Ascending aorta (tissue), 2 donors: ENCODE results near the gene EIF4E. TPM values are rescaled to one million over a fixed set of nuclear protein-coding genes. Genes with fewer than 3 reads are reported as not detected.
"Not testable (repeated sequence)": the region's sequence is repeated elsewhere in the genome, so short reads cannot be mapped to it uniquely, and the experiment has no call there.

Experiments used
- DNase-seq, 2 donors: peaks; one replicate each; pipeline ENCODE4 v3.0.0-alpha.2; 2019; ENCODE audit warnings: low spot score in 2 of 2
- H3K27ac ChIP-seq, 2 donors: fragments of 200-600 bp; sonication (generic); one replicate each; pipeline ENCODE4 v1.5.1; 2016 to 2017; ENCODE audit warnings: mild to moderate bottlenecking in 1 of 2
- H3K27me3 ChIP-seq: fragments of 200-600 bp; sonication (generic); one replicate; pipeline ENCODE4 v1.5.1; 2017
- H3K36me3 ChIP-seq, 2 donors: fragments of 200-600 bp; sonication (generic); one replicate each; pipeline ENCODE4 v1.5.1; 2016
- H3K4me1 ChIP-seq, 2 donors: fragments of 200-600 bp; sonication (generic); one replicate each; pipeline ENCODE4 v1.5.1; 2016 to 2017; ENCODE audit warnings: mild to moderate bottlenecking in 1 of 2
- H3K4me3 ChIP-seq, 2 donors: fragments of 200-600 bp; sonication (generic); one replicate each; pipeline ENCODE4 v1.5.1; 2016 to 2017; ENCODE audit warnings: mild to moderate bottlenecking in 1 of 2
- H3K9me3 ChIP-seq, 2 donors: fragments of 200-600 bp; sonication (generic); one replicate each; pipeline ENCODE4 v1.5.1; 2016
- intact Hi-C: fragments of 100-400 bp; cut with DNase I; formaldehyde crosslinking; loops from one replicate; pipeline ENCODE4 v1.15.1; 2023
- total RNA-seq: library from RNA; depleted of rRNA; stranded (reverse); fragments of >200 nt; gene quantifications from one replicate; pipeline ENCODE4 v1.1.0, GENCODE V29; 2016
- TF ChIP-seq, protein P1 (sequence below), 3 experiments: fragments of 200-600 bp in 2 of 3; fragments of 450-650 bp in 1 of 3; sonication (generic) in 2 of 3; IDR thresholded peaks; one replicate each; pipeline ENCODE4 v1.5.1; 2016 to 2019; ENCODE audit warnings: antibody characterized with exemption in 3 of 3, mild to moderate bottlenecking in 1 of 3, moderate library complexity in 1 of 3

EIF4E gene
- total RNA-seq, 1 donor from 2014 or later = 6.0 TPM

DNA sequence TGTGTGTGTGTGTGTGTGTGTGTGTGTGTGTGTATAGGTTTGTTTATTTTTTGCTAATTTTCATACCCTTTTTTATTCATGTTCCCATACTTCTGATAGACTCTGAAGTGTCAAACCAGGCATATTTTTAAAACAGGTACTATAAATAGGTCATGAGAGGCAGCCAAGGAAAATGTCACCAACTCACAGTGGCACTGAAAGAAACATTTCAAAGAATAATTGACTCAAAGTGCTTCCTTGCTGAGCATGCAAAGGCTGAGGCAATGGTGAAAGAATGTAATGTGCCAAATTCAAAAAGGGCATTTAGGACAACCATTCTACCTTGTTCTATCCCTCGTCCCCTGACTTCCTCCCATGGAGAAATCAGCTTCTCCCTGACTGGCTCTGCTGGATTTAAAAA lies 95.5 kb downstream of the EIF4E start:
- Histone ChIP-seq H3K9me3 (no peaks in the 10 kb centered on the region), H3K27me3 (no peaks in the 10 kb centered on the region), H3K4me1 (no peaks in the 10 kb centered on the region), H3K36me3 (no peaks in the 10 kb centered on the region), H3K27ac (no peak overlapping the region), H3K4me3 (no peak overlapping the region)
- TF ChIP-seq, protein P1, sequence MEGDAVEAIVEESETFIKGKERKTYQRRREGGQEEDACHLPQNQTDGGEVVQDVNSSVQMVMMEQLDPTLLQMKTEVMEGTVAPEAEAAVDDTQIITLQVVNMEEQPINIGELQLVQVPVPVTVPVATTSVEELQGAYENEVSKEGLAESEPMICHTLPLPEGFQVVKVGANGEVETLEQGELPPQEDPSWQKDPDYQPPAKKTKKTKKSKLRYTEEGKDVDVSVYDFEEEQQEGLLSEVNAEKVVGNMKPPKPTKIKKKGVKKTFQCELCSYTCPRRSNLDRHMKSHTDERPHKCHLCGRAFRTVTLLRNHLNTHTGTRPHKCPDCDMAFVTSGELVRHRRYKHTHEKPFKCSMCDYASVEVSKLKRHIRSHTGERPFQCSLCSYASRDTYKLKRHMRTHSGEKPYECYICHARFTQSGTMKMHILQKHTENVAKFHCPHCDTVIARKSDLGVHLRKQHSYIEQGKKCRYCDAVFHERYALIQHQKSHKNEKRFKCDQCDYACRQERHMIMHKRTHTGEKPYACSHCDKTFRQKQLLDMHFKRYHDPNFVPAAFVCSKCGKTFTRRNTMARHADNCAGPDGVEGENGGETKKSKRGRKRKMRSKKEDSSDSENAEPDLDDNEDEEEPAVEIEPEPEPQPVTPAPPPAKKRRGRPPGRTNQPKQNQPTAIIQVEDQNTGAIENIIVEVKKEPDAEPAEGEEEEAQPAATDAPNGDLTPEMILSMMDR (IDR thresholded peaks at IDR 0.05) = no peak
- DNase-seq = no peak
- intact Hi-C loops = no loop called here

DNA sequence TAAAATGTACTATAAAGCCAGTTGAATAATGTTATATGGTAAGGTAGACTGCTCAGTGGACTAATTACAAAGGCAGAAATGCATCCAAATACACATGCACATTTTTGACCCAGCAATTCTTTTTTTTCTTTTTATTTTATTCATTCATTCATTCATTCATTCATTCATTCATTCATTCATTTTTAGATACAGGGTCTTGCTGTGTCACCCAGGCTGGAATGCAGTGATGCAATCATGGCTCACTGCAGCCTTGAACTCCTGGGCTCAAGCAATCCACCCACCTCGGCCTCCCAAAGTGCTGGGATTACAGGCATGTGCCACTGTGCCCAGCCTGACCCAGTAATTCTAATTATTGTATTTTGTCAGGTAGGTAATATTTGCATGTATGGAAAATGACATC lies 97.9 kb downstream of the EIF4E start:
- DNase-seq, intact Hi-C loops, H3K27ac ChIP-seq, H3K4me1 ChIP-seq, H3K27me3 ChIP-seq, H3K4me3 ChIP-seq, H3K9me3 ChIP-seq, H3K36me3 ChIP-seq: not testable (repeated sequence)

Other genes with a start within 250 kb of the EIF4E start
- gene METAP1, start 66.6 kb upstream of the EIF4E start, total RNA-seq = 53.2 TPM
- 93.4 TPM for gene ADH5, start 159.7 kb upstream of the EIF4E start, total RNA-seq
- 0.96 TPM for gene ADH4, start 215.2 kb upstream of the EIF4E start, total RNA-seq